H1 (cell line): ENCODE measurements around the gene SSH2. TPM values are rescaled to one million over a fixed set of nuclear protein-coding genes. Genes with fewer than 3 reads are reported as not detected.
A peak's percentile ranks its signal among the peaks of the same experiment; 100 is the strongest.

Source experiments
- ATF2 ChIP-seq: IDR thresholded peaks from 2 replicates; pipeline ENCODE4 v1.6.1; 2012; ENCODE audit warnings: low read length, inconsistent platforms
- BACH1 ChIP-seq: IDR thresholded peaks from 2 replicates; pipeline ENCODE4 v1.6.1; 2012; ENCODE audit warnings: low read length, improper control_type of control experiment
- CEBPB ChIP-seq: IDR thresholded peaks from 2 replicates; pipeline ENCODE4 v1.6.1; 2012; ENCODE audit warnings: low read depth, low read length
- CHD1 ChIP-seq: IDR thresholded peaks from 2 replicates; pipeline ENCODE4 v1.6.1; 2012; ENCODE audit warnings: low read depth, low read length, improper control_type of control experiment
- E2F6 ChIP-seq: IDR thresholded peaks from 2 replicates; pipeline ENCODE4 v1.6.1; 2012; ENCODE audit warnings: inconsistent platforms
- EGR1 ChIP-seq: IDR thresholded peaks from 2 replicates; pipeline ENCODE4 v1.6.1; 2011; ENCODE audit warnings: low read depth, low read length, borderline replicate concordance
- FOSL1 ChIP-seq: IDR thresholded peaks from 2 replicates; pipeline ENCODE4 v1.6.1; 2011; ENCODE audit warnings: mild to moderate bottlenecking, low read depth, low read length, moderate library complexity; ENCODE audit not compliant: insufficient read depth
- KDM4A ChIP-seq: IDR thresholded peaks from one replicate; pipeline ENCODE4 v1.7.1; 2012; ENCODE audit warnings: low read depth, mild to moderate bottlenecking, moderate library complexity, low read length, inconsistent platforms; ENCODE audit not compliant: severe bottlenecking
- MAX ChIP-seq: IDR thresholded peaks from 2 replicates; pipeline ENCODE4 v1.6.1; 2012; ENCODE audit warnings: inconsistent platforms
- NRF1 ChIP-seq: IDR thresholded peaks from 2 replicates; pipeline ENCODE4 v1.6.1; 2011; ENCODE audit warnings: mild to moderate bottlenecking, low read depth, low read length, improper control_type of control experiment
- PHF8 ChIP-seq: fragments of 200-600 bp; sonication (generic); conservative IDR thresholded peaks from 2 replicates; pipeline ENCODE4 v1.7.1; 2012; ENCODE audit warnings: low read depth, mild to moderate bottlenecking, inconsistent platforms, low read length, moderate library complexity
- POLR2A ChIP-seq, 2 experiments: IDR thresholded peaks; 1 replicate in 1 of 2; 2 replicates in 1 of 2; pipeline ENCODE4 v1.6.1; 2011; ENCODE audit warnings: low read depth in 2 of 2, low read length in 2 of 2, mild to moderate bottlenecking in 2 of 2; ENCODE audit errors: control extremely low read depth in 1 of 2
- POLR2AphosphoS5 ChIP-seq: IDR thresholded peaks from 2 replicates; pipeline ENCODE4 v1.6.1; 2011; ENCODE audit warnings: low read depth, low read length
- RBBP5 ChIP-seq: IDR thresholded peaks from 2 replicates; pipeline ENCODE4 v1.7.1; 2012; ENCODE audit warnings: low read depth, mild to moderate bottlenecking, inconsistent platforms, low read length, moderate library complexity, borderline replicate concordance
- RFX5 ChIP-seq: IDR thresholded peaks from 2 replicates; pipeline ENCODE4 v1.6.1; 2011; ENCODE audit warnings: low read depth, low read length, improper control_type of control experiment, borderline replicate concordance
- RNF2 ChIP-seq: fragments of 200-900, 300-1000 bp; sonication (generic); IDR thresholded peaks from 2 replicates; pipeline ENCODE4 v1.7.1; 2016; ENCODE audit warnings: borderline replicate concordance, low read depth, mild to moderate bottlenecking, antibody characterized with exemption, low read length; ENCODE audit not compliant: poor library complexity, severe bottlenecking; ENCODE audit errors: missing control alignments
- RXRA ChIP-seq: IDR thresholded peaks from 2 replicates; pipeline ENCODE4 v1.6.1; 2011; ENCODE audit warnings: low read depth, mild to moderate bottlenecking, low read length, moderate library complexity; ENCODE audit not compliant: insufficient read depth
- SIN3A ChIP-seq, 2 experiments: IDR thresholded peaks in 1 of 2; conservative IDR thresholded peaks in 1 of 2; 2 replicates each; pipeline ENCODE4 v1.6.1; 2011 to 2012; ENCODE audit warnings: low read length in 2 of 2, improper control_type of control experiment in 1 of 2, low read depth in 1 of 2, mild to moderate bottlenecking in 1 of 2
- SIRT6 ChIP-seq: IDR thresholded peaks from one replicate; pipeline ENCODE4 v1.7.1; 2012; ENCODE audit warnings: low read length, inconsistent platforms
- SIX5 ChIP-seq: IDR thresholded peaks from 2 replicates; pipeline ENCODE4 v1.6.1; 2011; ENCODE audit warnings: mild to moderate bottlenecking, low read depth, low read length
- SP1 ChIP-seq: IDR thresholded peaks from 2 replicates; pipeline ENCODE4 v1.6.1; 2011; ENCODE audit warnings: low read depth, low read length
- SP4 ChIP-seq: IDR thresholded peaks from 2 replicates; pipeline ENCODE4 v1.6.1; 2012; ENCODE audit warnings: low read length, inconsistent platforms
- SUZ12 ChIP-seq: fragments of 200-600 bp; sonication (generic); IDR thresholded peaks from 2 replicates; pipeline ENCODE4 v1.6.1; 2012; ENCODE audit warnings: mild to moderate bottlenecking, inconsistent platforms, low read length, moderate library complexity, mixed read lengths
- polyA plus RNA-seq, 7 experiments: library from polyadenylated mRNA; depleted of rRNA in 3 of 7; stranded (reverse) in 5 of 7; unstranded in 2 of 7; fragments of >200 nt in 5 of 7; fragments of 200-250 nt in 2 of 7; gene quantifications; 1 replicate in 5 of 7; 2 replicates in 1 of 7; 4 replicates in 1 of 7; pipeline versions ENCODE4 v1.2.1 to v1.2.3, GENCODE V29; 2011 to 2013; ENCODE audit warnings: missing spikeins in 2 of 7, mixed read lengths in 2 of 7
- total RNA-seq: library from RNA; stranded (reverse); fragmentation: NEBNext Ultra II Directional; extraction: Animal tissue kit (Norgen Biotek cat#: 25700); gene quantifications from 2 replicates; pipeline ENCODE4 v1.2.1, GENCODE V29; 2021

The SSH2 gene
- total and polyA plus RNA-seq, 2 of the 8 experiments (the other 6 are each of a cell fraction or from before 2014, with no cell fraction given): 5.2 to 15.9 TPM

- no peak for TF ChIP-seq ATF2
- TF ChIP-seq SUZ12: no peak
- peak; percentile 77 for TF ChIP-seq KDM4A
- no peak for TF ChIP-seq SIX5
- TF ChIP-seq RBBP5: no peak
- peak; percentile 100 for TF ChIP-seq MAX
- peak; percentile 60; the same call in 1 of the 2 replicates for TF ChIP-seq POLR2AphosphoS5
- TF ChIP-seq SP1: no peak
- no peak for TF ChIP-seq RFX5
- no peak for TF ChIP-seq PHF8
- TF ChIP-seq EGR1: no peak
- no peak for TF ChIP-seq NRF1
- peak; percentile 98 for TF ChIP-seq E2F6
- 0 out of 2 replicates have a peak, but pooled peaks have one; percentile 43 for TF ChIP-seq SP4
- no peak for TF ChIP-seq CHD1
- TF ChIP-seq BACH1: peak; percentile 82
- no peak for TF ChIP-seq RXRA
- no peak for TF ChIP-seq FOSL1
- no peak for TF ChIP-seq SIRT6
- no peak for TF ChIP-seq CEBPB
- TF ChIP-seq POLR2A (IDR thresholded peaks at IDR 0.05; ENCODE audit: control extremely low read depth in 1 of 2, low read depth in 2 of 2, low read length in 2 of 2): peak in 1 of 2 experiments; percentile 44; a peak in 1 of 3 replicates
- TF ChIP-seq SIN3A (conservative IDR thresholded peaks at IDR 0.05 in 1 of 2, IDR thresholded peaks at IDR 0.05 in 1 of 2; ENCODE audit: low read depth in 1 of 2, low read length in 2 of 2): peak in 1 of 2 experiments; percentile 50; a peak in 1 of 4 replicates
- no peak for TF ChIP-seq RNF2
These were observed 316.6 kb downstream of the SSH2 start (continued) for GRCh38 chr17:29613352-29613837.
